Keratinocyte (primary cell): ENCODE data around the gene SRGAP3. TPM values are rescaled to one million over a fixed set of nuclear protein-coding genes. Genes with fewer than 3 reads are reported as not detected.

Experiments
- DNase-seq: peaks from one replicate; pipeline ENCODE4 v3.0.0-alpha.2; 2011; ENCODE audit warnings: low read depth, missing footprints, low spot score
- FAIRE-seq: peaks from 2 replicates; lab custom pipeline; 2011; peaks lifted over from hg19 to GRCh38; lab: Jason Lieb, UNC
- H2AFZ ChIP-seq: 2 replicates; pipeline ENCODE4 v1.6.0; 2012; ENCODE audit warnings: low read length, control low read depth, inconsistent platforms; ENCODE audit not compliant: control insufficient read depth
- H3K27ac ChIP-seq: 2 replicates; pipeline ENCODE4 v1.5.1; 2011; ENCODE audit warnings: low read length; ENCODE audit not compliant: control insufficient read depth, insufficient read depth
- H3K27me3 ChIP-seq: 3 replicates; pipeline ENCODE4 v1.6.0; 2011; ENCODE audit warnings: low read length; ENCODE audit not compliant: control insufficient read depth, insufficient read depth; ENCODE audit errors: extremely low read depth
- H3K36me3 ChIP-seq, 2 experiments: 2 replicates in 1 of 2; 3 replicates in 1 of 2; pipeline ENCODE4 v1.5.1; 2011; ENCODE audit warnings: low read length in 2 of 2, mild to moderate bottlenecking in 1 of 2; ENCODE audit not compliant: control insufficient read depth in 2 of 2, insufficient read depth in 2 of 2; ENCODE audit errors: extremely low read depth in 1 of 2
- H3K4me1 ChIP-seq: 3 replicates; pipeline ENCODE4 v1.5.1; 2011; ENCODE audit warnings: low read length; ENCODE audit not compliant: control insufficient read depth, insufficient read depth; ENCODE audit errors: extremely low read depth
- H3K4me2 ChIP-seq: 3 replicates; pipeline ENCODE4 v1.6.0; 2011; ENCODE audit warnings: low read depth, low read length; ENCODE audit not compliant: control insufficient read depth, insufficient read depth; ENCODE audit errors: extremely low read depth
- H3K4me3 ChIP-seq, 3 experiments: fragments of 200-600 bp in 1 of 3; sonication (generic) in 1 of 3; 2 replicates in 2 of 3; 3 replicates in 1 of 3; pipeline ENCODE4 v1.5.1; 2011 to 2016; ENCODE audit warnings: low read length in 3 of 3, mild to moderate bottlenecking in 3 of 3, control low read depth in 2 of 3, inconsistent platforms in 1 of 3, low read depth in 1 of 3, mixed read lengths in 1 of 3, mixed run types in 1 of 3, moderate library complexity in 1 of 3; ENCODE audit not compliant: control insufficient read depth in 2 of 3, insufficient read depth in 2 of 3; ENCODE audit errors: extremely low read depth in 1 of 3
- H3K79me2 ChIP-seq: 2 replicates; pipeline ENCODE4 v1.6.0; 2012; ENCODE audit warnings: low read length; ENCODE audit not compliant: control insufficient read depth, insufficient read depth
- H3K9ac ChIP-seq: 3 replicates; pipeline ENCODE4 v1.6.0; 2011; ENCODE audit warnings: low read length; ENCODE audit not compliant: control insufficient read depth, insufficient read depth; ENCODE audit errors: extremely low read depth
- H3K9me1 ChIP-seq: 3 replicates; pipeline ENCODE4 v1.6.0; 2011; ENCODE audit warnings: low read length; ENCODE audit not compliant: control insufficient read depth, insufficient read depth; ENCODE audit errors: extremely low read depth
- H3K9me3 ChIP-seq: 2 replicates; pipeline ENCODE4 v1.5.1; 2012; ENCODE audit warnings: low read depth, low read length; ENCODE audit not compliant: control insufficient read depth
- H4K20me1 ChIP-seq: 3 replicates; pipeline ENCODE4 v1.6.0; 2011; ENCODE audit warnings: low read length; ENCODE audit not compliant: control insufficient read depth, insufficient read depth; ENCODE audit errors: extremely low read depth
- CTCF ChIP-seq, 3 experiments: IDR thresholded peaks in 1 of 3; conservative IDR thresholded peaks in 1 of 3; optimal IDR thresholded peaks in 1 of 3; 2 replicates in 2 of 3; 3 replicates in 1 of 3; pipeline versions ENCODE3 to v1.5.1; 2011; ENCODE audit warnings: low read length in 3 of 3, mild to moderate bottlenecking in 3 of 3, moderate library complexity in 2 of 3, control low read depth in 1 of 3, inconsistent platforms in 1 of 3; ENCODE audit not compliant: insufficient read depth in 2 of 3; ENCODE audit errors: extremely low read depth in 1 of 3
- EZH2 ChIP-seq: IDR thresholded peaks from one replicate; pipeline ENCODE4 v1.6.1; 2012; ENCODE audit warnings: inconsistent platforms, mild to moderate bottlenecking, low read length, moderate library complexity
- dilution Hi-C: fragments of 300-500 bp; cut with MboI; formaldehyde crosslinking; loops from one replicate; pipeline ENCODE4 v1.7.0; 2020; ENCODE audit warnings: low sequenced_read_pairs; ENCODE audit not compliant: extremely low pct_ligation_motif_present
- polyA plus RNA-seq, 5 experiments: library from polyadenylated mRNA; depleted of rRNA in 3 of 5; stranded (reverse) in 3 of 5; stranded (forward) in 1 of 5; unstranded in 1 of 5; fragments of >200 nt; gene quantifications; 1 replicate in 1 of 5; 2 replicates in 3 of 5; 3 replicates in 1 of 5; pipeline versions ENCODE4 v1.2.1 to v1.2.3, GENCODE V29; 2011 to 2012; ENCODE audit warnings: missing spikeins in 2 of 5, low read depth in 1 of 5, low replicate concordance in 1 of 5

SRGAP3 gene
- polyA plus RNA-seq, 1 donor (not counting 4 experiments of a cell fraction or from before 2014, with no cell fraction given): 7.2 TPM

GRCh38 chr3:8996216-8996615 is 253.2 kb downstream of the SRGAP3 start:
- H4K20me1 ChIP-seq: no peaks in the 10 kb centered on the region
- no peak overlapping the region for H2AFZ ChIP-seq
- no peak overlapping the region for H3K4me2 ChIP-seq
- peaks cover 0 to 3% of the 10 kb centered on the region in 2 experiments for H3K36me3 ChIP-seq
- H3K79me2 ChIP-seq: no peaks in the 10 kb centered on the region
- H3K27me3 ChIP-seq: no peaks in the 10 kb centered on the region
- no peak for TF ChIP-seq CTCF (optimal IDR thresholded peaks at IDR 0.05 in 1 of 3, IDR thresholded peaks at IDR 0.05 in 1 of 3, conservative IDR thresholded peaks at IDR 0.05 in 1 of 3; ENCODE audit: extremely low read depth in 1 of 3, insufficient read depth in 2 of 3, low read length in 3 of 3)
- TF ChIP-seq EZH2: no peak
- no peak overlapping the region for H3K27ac ChIP-seq
- peaks cover 5% of the 10 kb centered on the region for H3K9me1 ChIP-seq
- H3K4me3 ChIP-seq: no peak overlapping the region
- dilution Hi-C loops: loop anchor here (25.0 kb wide), 1 partner anchor 316 kb away; no protein-coding TSS in a partner anchor
- H3K9ac ChIP-seq: no peak overlapping the region
- DNase-seq (no peak), FAIRE-seq (no peak)
- no peaks in the 10 kb centered on the region for H3K9me3 ChIP-seq
- no peaks in the 10 kb centered on the region for H3K4me1 ChIP-seq

GRCh38 chr3:8994226-8994625 is 255.2 kb downstream of the SRGAP3 start:
- Histone ChIP-seq H4K20me1 (no peaks in the 10 kb centered on the region), H3K79me2 (no peaks in the 10 kb centered on the region), H3K4me1 (no peaks in the 10 kb centered on the region), H3K9me3 (no peaks in the 10 kb centered on the region), H3K9me1 (peaks cover 2% of the 10 kb centered on the region), H3K4me2 (no peak overlapping the region), H3K4me3 (no peak overlapping the region), H3K36me3 (peaks cover 0 to 5% of the 10 kb centered on the region in 2 experiments), H3K9ac (no peak overlapping the region), H3K27ac (no peak overlapping the region), H2AFZ (no peak overlapping the region), H3K27me3 (no peaks in the 10 kb centered on the region)
- FAIRE-seq (no peak), DNase-seq (no peak)
- no peak for TF ChIP-seq EZH2
- dilution Hi-C loops: loop anchor here (25.0 kb wide), 1 partner anchor 318 kb away; no protein-coding TSS in a partner anchor

GRCh38 chr3:8993331-8993730 is 256.1 kb downstream of the SRGAP3 start:
- peaks cover 0 to 3% of the 10 kb centered on the region in 2 experiments for H3K36me3 ChIP-seq
- DNase-seq (no peak), FAIRE-seq (no peak)
- no peak overlapping the region for H3K9ac ChIP-seq
- H3K4me1 ChIP-seq: no peaks in the 10 kb centered on the region
- dilution Hi-C loops: loop anchor here (25.0 kb wide), 1 partner anchor 319 kb away; no protein-coding TSS in a partner anchor
- no peak overlapping the region for H3K4me3 ChIP-seq
- no peak overlapping the region for H3K27ac ChIP-seq
- no peaks in the 10 kb centered on the region for H4K20me1 ChIP-seq
- H3K79me2 ChIP-seq: no peaks in the 10 kb centered on the region
- H3K27me3 ChIP-seq: no peaks in the 10 kb centered on the region
- peaks cover 2% of the 10 kb centered on the region for H3K9me1 ChIP-seq
- H3K4me2 ChIP-seq: no peak overlapping the region
- TF ChIP-seq EZH2 (no peak), CTCF (optimal IDR thresholded peaks at IDR 0.05 in 1 of 3, IDR thresholded peaks at IDR 0.05 in 1 of 3, conservative IDR thresholded peaks at IDR 0.05 in 1 of 3; ENCODE audit: extremely low read depth in 1 of 3, insufficient read depth in 2 of 3, low read length in 3 of 3) (no peak)
- H3K9me3 ChIP-seq: no peaks in the 10 kb centered on the region
- no peak overlapping the region for H2AFZ ChIP-seq
